NCI-H526 (cell line): Measurements from ENCODE around the gene UACA.
"Not testable (repeated sequence)": the region's sequence is repeated elsewhere in the genome, so short reads cannot be mapped to it uniquely, and the experiment has no call there.

ENCODE experiments used
- DNase-seq, 2 experiments: peaks; one replicate each; lab custom pipeline; 2025; lab: John Stamatoyannopoulos, UW

Gene UACA

GRCh38 chr15:70625438-70625837 is 137.9 kb downstream of the UACA start:
- no peak for DNase-seq

- DNase-seq = no peak
Observed at GRCh38 chr15:70625011-70625410, 138.3 kb downstream of the UACA start.

- DNase-seq = no peak
Observed at GRCh38 chr15:70618929-70619328, 144.4 kb downstream of the UACA start.

GRCh38 chr15:70617911-70618287 is 145.5 kb downstream of the UACA start:
- no peak for DNase-seq

- DNase-seq = peak in 1 of 2 experiments; percentile 47
Observed at GRCh38 chr15:70617076-70617910, 146.1 kb downstream of the UACA start.

GRCh38 chr15:70616311-70616756 is 147.0 kb downstream of the UACA start:
- DNase-seq = not testable (repeated sequence)

GRCh38 chr15:70615435-70616310 is 147.7 kb downstream of the UACA start:
- no peak for DNase-seq

GRCh38 chr15:70614221-70614620 is 149.1 kb downstream of the UACA start:
- no peak for DNase-seq

- DNase-seq = no peak
Observed at GRCh38 chr15:70613271-70613670, 150.1 kb downstream of the UACA start.

- DNase-seq = no peak
Observed at GRCh38 chr15:70611286-70611685, 152.1 kb downstream of the UACA start.

- DNase-seq = no peak
Observed at GRCh38 chr15:70610541-70610940, 152.8 kb downstream of the UACA start.

GRCh38 chr15:70609889-70610288 is 153.5 kb downstream of the UACA start:
- DNase-seq = no peak

GRCh38 chr15:70608144-70608543 is 155.2 kb downstream of the UACA start:
- DNase-seq = no peak

- DNase-seq = no peak
Observed at GRCh38 chr15:70605606-70606410, 157.6 kb downstream of the UACA start.

- no peak for DNase-seq
Observed at GRCh38 chr15:70604666-70605315, 158.6 kb downstream of the UACA start.
